K562 (cell line): ENCODE results near the gene MEGF11. TPM values are rescaled to one million over a fixed set of nuclear protein-coding genes. Genes with fewer than 3 reads are reported as not detected.

Experiments used
- RBM22 ChIP-seq: fragments of 200-400 bp; formaldehyde crosslinking; IDR thresholded peaks from 2 replicates; pipeline ENCODE4 v1.6.1; 2018; ENCODE audit warnings: low read length, low read depth; ENCODE audit not compliant: poor library complexity, severe bottlenecking
- U2AF2 ChIP-seq: fragments of 200-400 bp; formaldehyde crosslinking; optimal IDR thresholded peaks from 2 replicates; pipeline ENCODE3; 2017; ENCODE audit warnings: low read depth, mild to moderate bottlenecking, low read length
- microRNA-seq: library from miRNA; unstranded; fragments of <30 nt; microRNA quantifications from one replicate; pipeline ENCODE4, GENCODE V29; 2018; ENCODE audit warnings: borderline microRNAs expressed
- polyA plus RNA-seq, 8 experiments: library from polyadenylated mRNA; depleted of rRNA in 4 of 8; stranded (reverse) in 5 of 8; unstranded in 3 of 8; fragments of >200 nt; fragmentation: Nextera tagmentation in 2 of 8; fragmentation: Illumina TruSeq in 1 of 8; extraction: Ambion mirVana in 2 of 8; extraction: Trizol in 1 of 8; gene quantifications; 2 replicates each; pipeline versions ENCODE4 v1.2.1 to v1.2.3, GENCODE V29; 2011 to 2014; ENCODE audit warnings: inconsistent platforms in 1 of 8, missing spikeins in 1 of 8
- small RNA-seq: library from RNA; depleted of rRNA; stranded (forward); fragments of <200 nt; gene quantifications from one replicate; pipeline ENCODE3, GENCODE V24; 2014
- total RNA-seq, 7 experiments: library from RNA; depleted of rRNA in 6 of 7; stranded (reverse); fragments of >200 nt in 6 of 7; fragmentation: Illumina TruSeq in 2 of 7; extraction: Trizol in 2 of 7; gene quantifications; 2 replicates each; pipeline versions ENCODE4 v1.2.1 to v1.2.3, GENCODE V29; 2011 to 2021; ENCODE audit warnings: low replicate concordance in 1 of 7
- TF ChIP-seq, protein P1 (sequence below), 2 experiments: fragments of 450-650 bp; formaldehyde crosslinking in 1 of 2; IDR thresholded peaks; 2 replicates each; pipeline versions ENCODE4 v1.4.0 to v1.6.1; 2014 to 2020; ENCODE audit warnings: mild to moderate bottlenecking in 2 of 2, borderline replicate concordance in 1 of 2, low read depth in 1 of 2
- TF ChIP-seq, protein P2 (sequence below): IDR thresholded peaks from 2 replicates; pipeline ENCODE4 v1.6.1; 2011; ENCODE audit warnings: borderline replicate concordance, low read depth, mild to moderate bottlenecking, moderate library complexity, low read length; ENCODE audit not compliant: insufficient read depth, poor library complexity, severe bottlenecking

Gene MEGF11
- total and polyA plus RNA-seq, 9 of the 15 experiments (the other 6 are each of a cell fraction or from before 2014, with no cell fraction given), result 0.06 to 0.23 (median 0.20) TPM; not detected in 6

DNA sequence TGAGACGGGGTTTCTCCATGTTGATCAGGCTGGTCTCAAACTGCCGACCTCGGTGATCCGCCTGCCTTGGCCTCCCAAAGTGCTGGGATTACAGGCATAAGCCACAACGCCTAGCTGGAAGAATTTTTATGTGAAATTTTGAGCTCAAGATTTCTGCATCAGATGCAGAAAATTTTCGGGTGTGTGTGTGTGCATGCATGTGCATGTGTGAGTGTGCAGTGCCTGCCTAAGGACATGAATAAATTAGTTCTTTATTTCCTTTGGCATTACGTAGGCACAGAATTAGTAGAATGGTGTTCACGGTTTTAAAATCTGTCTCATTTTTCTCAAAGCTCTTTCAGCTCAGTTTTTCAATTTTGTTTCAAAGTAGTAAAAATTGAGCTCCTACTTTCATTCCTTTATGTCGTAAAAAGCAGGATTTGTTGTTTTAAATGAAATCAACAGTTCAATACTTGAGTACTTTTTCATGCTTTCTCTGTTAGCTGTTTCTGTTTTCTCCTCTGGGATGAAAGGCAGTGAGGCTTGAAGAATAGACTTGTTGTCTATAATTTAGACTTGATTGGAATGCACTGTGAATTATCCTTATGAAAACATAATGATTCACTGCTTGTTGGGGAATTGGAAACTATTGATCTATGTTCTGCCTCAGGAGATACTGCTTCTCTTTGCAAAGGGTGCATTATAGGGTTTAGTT, 407.6 kb downstream of the MEGF11 start (continued):
- TF ChIP-seq, protein P1, sequence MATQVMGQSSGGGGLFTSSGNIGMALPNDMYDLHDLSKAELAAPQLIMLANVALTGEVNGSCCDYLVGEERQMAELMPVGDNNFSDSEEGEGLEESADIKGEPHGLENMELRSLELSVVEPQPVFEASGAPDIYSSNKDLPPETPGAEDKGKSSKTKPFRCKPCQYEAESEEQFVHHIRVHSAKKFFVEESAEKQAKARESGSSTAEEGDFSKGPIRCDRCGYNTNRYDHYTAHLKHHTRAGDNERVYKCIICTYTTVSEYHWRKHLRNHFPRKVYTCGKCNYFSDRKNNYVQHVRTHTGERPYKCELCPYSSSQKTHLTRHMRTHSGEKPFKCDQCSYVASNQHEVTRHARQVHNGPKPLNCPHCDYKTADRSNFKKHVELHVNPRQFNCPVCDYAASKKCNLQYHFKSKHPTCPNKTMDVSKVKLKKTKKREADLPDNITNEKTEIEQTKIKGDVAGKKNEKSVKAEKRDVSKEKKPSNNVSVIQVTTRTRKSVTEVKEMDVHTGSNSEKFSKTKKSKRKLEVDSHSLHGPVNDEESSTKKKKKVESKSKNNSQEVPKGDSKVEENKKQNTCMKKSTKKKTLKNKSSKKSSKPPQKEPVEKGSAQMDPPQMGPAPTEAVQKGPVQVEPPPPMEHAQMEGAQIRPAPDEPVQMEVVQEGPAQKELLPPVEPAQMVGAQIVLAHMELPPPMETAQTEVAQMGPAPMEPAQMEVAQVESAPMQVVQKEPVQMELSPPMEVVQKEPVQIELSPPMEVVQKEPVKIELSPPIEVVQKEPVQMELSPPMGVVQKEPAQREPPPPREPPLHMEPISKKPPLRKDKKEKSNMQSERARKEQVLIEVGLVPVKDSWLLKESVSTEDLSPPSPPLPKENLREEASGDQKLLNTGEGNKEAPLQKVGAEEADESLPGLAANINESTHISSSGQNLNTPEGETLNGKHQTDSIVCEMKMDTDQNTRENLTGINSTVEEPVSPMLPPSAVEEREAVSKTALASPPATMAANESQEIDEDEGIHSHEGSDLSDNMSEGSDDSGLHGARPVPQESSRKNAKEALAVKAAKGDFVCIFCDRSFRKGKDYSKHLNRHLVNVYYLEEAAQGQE (IDR thresholded peaks at IDR 0.05; ENCODE audit: borderline replicate concordance), result no peak
- TF ChIP-seq, protein P1 (CRISPR knock-in tag; IDR thresholded peaks at IDR 0.05; ENCODE audit: low read depth), result no peak
- no peak for TF ChIP-seq U2AF2
- TF ChIP-seq, protein P2, sequence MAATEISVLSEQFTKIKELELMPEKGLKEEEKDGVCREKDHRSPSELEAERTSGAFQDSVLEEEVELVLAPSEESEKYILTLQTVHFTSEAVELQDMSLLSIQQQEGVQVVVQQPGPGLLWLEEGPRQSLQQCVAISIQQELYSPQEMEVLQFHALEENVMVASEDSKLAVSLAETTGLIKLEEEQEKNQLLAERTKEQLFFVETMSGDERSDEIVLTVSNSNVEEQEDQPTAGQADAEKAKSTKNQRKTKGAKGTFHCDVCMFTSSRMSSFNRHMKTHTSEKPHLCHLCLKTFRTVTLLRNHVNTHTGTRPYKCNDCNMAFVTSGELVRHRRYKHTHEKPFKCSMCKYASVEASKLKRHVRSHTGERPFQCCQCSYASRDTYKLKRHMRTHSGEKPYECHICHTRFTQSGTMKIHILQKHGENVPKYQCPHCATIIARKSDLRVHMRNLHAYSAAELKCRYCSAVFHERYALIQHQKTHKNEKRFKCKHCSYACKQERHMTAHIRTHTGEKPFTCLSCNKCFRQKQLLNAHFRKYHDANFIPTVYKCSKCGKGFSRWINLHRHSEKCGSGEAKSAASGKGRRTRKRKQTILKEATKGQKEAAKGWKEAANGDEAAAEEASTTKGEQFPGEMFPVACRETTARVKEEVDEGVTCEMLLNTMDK, result no peak
- no peak for TF ChIP-seq RBM22

Small RNA genes lying within 50 kb of the gene (microRNA-seq; reads per million reads assigned to microRNA genes)
- not detected for gene MIR4311

Small RNA genes lying within 50 kb of the gene (small RNA-seq; reads per million reads assigned to genes)
- not detected for gene MIR4311

Other genes starting within 250 kb of the MEGF11 start
- gene DIS3L, start 39.8 kb upstream of the MEGF11 start, total RNA-seq (2014; rRNA removed), result 11.8 and 16.2 TPM in 2 replicates
- gene DIS3L, start 39.8 kb upstream of the MEGF11 start, total RNA-seq (2014; rRNA removed; fragmentation: Illumina TruSeq; extraction: Trizol), result 25.0 and 25.4 TPM in 2 replicates
- gene DIS3L, start 39.8 kb upstream of the MEGF11 start, total RNA-seq (2015; rRNA removed; fragmentation: Illumina TruSeq; extraction: Trizol), result 25.4 and 25.6 TPM in 2 replicates
- gene DIS3L, start 39.8 kb upstream of the MEGF11 start, total RNA-seq (2021), result 16.6 and 16.9 TPM in 2 replicates
- 19.8 and 34.6 TPM in 2 replicates for gene DIS3L, start 39.8 kb upstream of the MEGF11 start, polyA plus RNA-seq (2011; rRNA removed)
- gene DIS3L, start 39.8 kb upstream of the MEGF11 start, polyA plus RNA-seq (2014; fragmentation: Illumina TruSeq; extraction: Trizol), result 16.4 and 19.4 TPM in 2 replicates
- gene DIS3L, start 39.8 kb upstream of the MEGF11 start, polyA plus RNA-seq (2014; fragmentation: Nextera tagmentation; extraction: Ambion mirVana), result 1 to 10 TPM; 5.9 to 6.4 TPM
- gene DIS3L, start 39.8 kb upstream of the MEGF11 start, polyA plus RNA-seq (2014; rRNA removed), result 15.1 and 15.3 TPM in 2 replicates
- 29.9 and 31.1 TPM in 2 replicates for gene TIPIN, start 102.9 kb upstream of the MEGF11 start, total RNA-seq (2014; rRNA removed)
- gene TIPIN, start 102.9 kb upstream of the MEGF11 start, total RNA-seq (2014; rRNA removed; fragmentation: Illumina TruSeq; extraction: Trizol), result 45.8 and 64.9 TPM in 2 replicates
- 40.4 and 41.9 TPM in 2 replicates for gene TIPIN, start 102.9 kb upstream of the MEGF11 start, total RNA-seq (2015; rRNA removed; fragmentation: Illumina TruSeq; extraction: Trizol)
- gene TIPIN, start 102.9 kb upstream of the MEGF11 start, total RNA-seq (2021), result 27.4 and 28.0 TPM in 2 replicates
- gene TIPIN, start 102.9 kb upstream of the MEGF11 start, polyA plus RNA-seq (2011; rRNA removed), result 15.2 and 22.9 TPM in 2 replicates
- gene TIPIN, start 102.9 kb upstream of the MEGF11 start, polyA plus RNA-seq (2014; fragmentation: Illumina TruSeq; extraction: Trizol), result 61.4 and 62.1 TPM in 2 replicates
- gene TIPIN, start 102.9 kb upstream of the MEGF11 start, polyA plus RNA-seq (2014; fragmentation: Nextera tagmentation; extraction: Ambion mirVana), result 10 to 100 TPM; 55.6 to 58.9 TPM
- gene TIPIN, start 102.9 kb upstream of the MEGF11 start, polyA plus RNA-seq (2014; rRNA removed), result 25.7 and 42.0 TPM in 2 replicates
- 30.0 and 37.6 TPM in 2 replicates for gene MAP2K1, start 133.2 kb upstream of the MEGF11 start, total RNA-seq (2014; rRNA removed)
- gene MAP2K1, start 133.2 kb upstream of the MEGF11 start, total RNA-seq (2014; rRNA removed; fragmentation: Illumina TruSeq; extraction: Trizol), result 29.3 and 29.7 TPM in 2 replicates
- 22.4 and 24.6 TPM in 2 replicates for gene MAP2K1, start 133.2 kb upstream of the MEGF11 start, total RNA-seq (2015; rRNA removed; fragmentation: Illumina TruSeq; extraction: Trizol)
- 55.9 and 58.3 TPM in 2 replicates for gene MAP2K1, start 133.2 kb upstream of the MEGF11 start, total RNA-seq (2021)
- gene MAP2K1, start 133.2 kb upstream of the MEGF11 start, polyA plus RNA-seq (2011; rRNA removed), result 45.5 and 48.2 TPM in 2 replicates
- 41.4 and 42.3 TPM in 2 replicates for gene MAP2K1, start 133.2 kb upstream of the MEGF11 start, polyA plus RNA-seq (2014; fragmentation: Illumina TruSeq; extraction: Trizol)
- 10 to 100 TPM in 1 of 2 experiments, 1 to 10 TPM in 1; 7.5 to 10.9 TPM for gene MAP2K1, start 133.2 kb upstream of the MEGF11 start, polyA plus RNA-seq (2014; fragmentation: Nextera tagmentation; extraction: Ambion mirVana)
- 45.0 and 52.7 TPM in 2 replicates for gene MAP2K1, start 133.2 kb upstream of the MEGF11 start, polyA plus RNA-seq (2014; rRNA removed)
- gene SNAPC5, start 244.0 kb upstream of the MEGF11 start, total RNA-seq (2014; rRNA removed), result 67.2 and 96.5 TPM in 2 replicates
- gene SNAPC5, start 244.0 kb upstream of the MEGF11 start, total RNA-seq (2014; rRNA removed; fragmentation: Illumina TruSeq; extraction: Trizol), result 102 and 112 TPM in 2 replicates
- gene SNAPC5, start 244.0 kb upstream of the MEGF11 start, total RNA-seq (2015; rRNA removed; fragmentation: Illumina TruSeq; extraction: Trizol), result 77.0 and 79.9 TPM in 2 replicates
- 56.7 and 57.0 TPM in 2 replicates for gene SNAPC5, start 244.0 kb upstream of the MEGF11 start, total RNA-seq (2021)
- gene SNAPC5, start 244.0 kb upstream of the MEGF11 start, polyA plus RNA-seq (2011; rRNA removed), result 40.6 and 52.8 TPM in 2 replicates
- 116 and 118 TPM in 2 replicates for gene SNAPC5, start 244.0 kb upstream of the MEGF11 start, polyA plus RNA-seq (2014; fragmentation: Illumina TruSeq; extraction: Trizol)
- 100 to 1,000 TPM; 155 TPM for gene SNAPC5, start 244.0 kb upstream of the MEGF11 start, polyA plus RNA-seq (2014; fragmentation: Nextera tagmentation; extraction: Ambion mirVana)
- 70.5 and 80.8 TPM in 2 replicates for gene SNAPC5, start 244.0 kb upstream of the MEGF11 start, polyA plus RNA-seq (2014; rRNA removed)